GM19397 (cell line): ENCODE data around the gene AP3S1.
"Not testable (repeated sequence)": the region's sequence is repeated elsewhere in the genome, so short reads cannot be mapped to it uniquely, and the experiment has no call there.

ENCODE experiments used
- ATAC-seq: cut with Tn5 transposase; IDR thresholded peaks from one replicate; pipeline ENCODE4 v1.9.1; 2021; ENCODE audit warnings: mild to moderate bottlenecking, moderate library complexity; ENCODE audit not compliant: unreplicated experiment

AP3S1 gene

GRCh38 chr5:115841382-115842088 lies at the start of gene AP3S1, which contains the start of gene ATG12:
TSS of gene AP3S1 (plus strand) at chr5:115841935. CDS start at chr5:115842038, 103 bp downstream.
TSS of gene ATG12 (minus strand) at chr5:115841565. CDS start at chr5:115841552, 13 bp downstream.
- peak; percentile 81 for ATAC-seq

- no peak for ATAC-seq
Observed at GRCh38 chr5:115795700-115796099, 46.0 kb upstream of the AP3S1 start.

GRCh38 chr5:115796656-115797055 lies 45.1 kb upstream of the AP3S1 start:
- ATAC-seq: no peak

- ATAC-seq: no peak
Observed at GRCh38 chr5:115798252-115798651, 43.5 kb upstream of the AP3S1 start.

GRCh38 chr5:115800108-115800507 lies 41.6 kb upstream of the AP3S1 start:
- no peak for ATAC-seq

- ATAC-seq: no peak
Observed at GRCh38 chr5:115801152-115801551, 40.6 kb upstream of the AP3S1 start.

GRCh38 chr5:115801984-115802383 lies 39.8 kb upstream of the AP3S1 start:
- ATAC-seq: no peak

GRCh38 chr5:115806986-115807653 lies 34.6 kb upstream of the AP3S1 start:
- ATAC-seq: no peak

- no peak for ATAC-seq
Observed at GRCh38 chr5:115807654-115808052, 34.1 kb upstream of the AP3S1 start.

GRCh38 chr5:115808066-115808465 lies 33.7 kb upstream of the AP3S1 start:
- not testable (repeated sequence) for ATAC-seq

- no peak for ATAC-seq
Observed at GRCh38 chr5:115809946-115810345, 31.8 kb upstream of the AP3S1 start.

GRCh38 chr5:115810761-115811160 lies 31.0 kb upstream of the AP3S1 start:
- no peak for ATAC-seq

GRCh38 chr5:115811406-115811805 lies 30.3 kb upstream of the AP3S1 start:
- ATAC-seq: no peak

GRCh38 chr5:115812372-115812771 lies 29.4 kb upstream of the AP3S1 start:
- ATAC-seq: no peak

- ATAC-seq: no peak
Observed at GRCh38 chr5:115813719-115814118, 28.0 kb upstream of the AP3S1 start.

- ATAC-seq: no peak
Observed at GRCh38 chr5:115815006-115815692, 26.6 kb upstream of the AP3S1 start.

GRCh38 chr5:115815693-115816225 lies 26.0 kb upstream of the AP3S1 start:
- no peak for ATAC-seq

- no peak for ATAC-seq
Observed at GRCh38 chr5:115816226-115817081, 25.3 kb upstream of the AP3S1 start, which contains the start of gene CDO1. TSS of gene CDO1 (minus strand) at chr5:115816659. CDS start at chr5:115816397, 262 bp downstream.

GRCh38 chr5:115817386-115817785 lies 24.3 kb upstream of the AP3S1 start:
- no peak for ATAC-seq

GRCh38 chr5:115818821-115819220 lies 22.9 kb upstream of the AP3S1 start:
- ATAC-seq: no peak
